Esophagus squamous epithelium (tissue), 4 donors: ENCODE measurements around the gene KLC1.

Experiments
- CTCF ChIP-seq, 6 experiments: fragments of 450-650 bp in 4 of 6; fragments of 200-600 bp in 2 of 6; sonication (generic) in 2 of 6; IDR thresholded peaks; one replicate each; pipeline ENCODE4 v1.5.1; 2016 to 2019; ENCODE audit warnings: antibody characterized with exemption in 6 of 6, mild to moderate bottlenecking in 4 of 6, moderate library complexity in 4 of 6
- POLR2A ChIP-seq, 4 donors: fragments of 450-650 bp; IDR thresholded peaks; one replicate each; pipeline ENCODE4 v1.6.1; 2017; ENCODE audit warnings: antibody characterized with exemption in 4 of 4, mild to moderate bottlenecking in 4 of 4, moderate library complexity in 3 of 4

GRCh38 chr14:103713304-103714062 is 84.5 kb downstream of the KLC1 start:
- TF ChIP-seq CTCF (IDR thresholded peaks at IDR 0.05): no peak
- TF ChIP-seq POLR2A (IDR thresholded peaks at IDR 0.05): no peak
